ENCODE data around the gene TBL3.

Gene TBL3

GRCh38 chr16:1965396-1966001 is 6.4 kb upstream of the TBL3 start:
- DNase-seq = no peak

DNA sequence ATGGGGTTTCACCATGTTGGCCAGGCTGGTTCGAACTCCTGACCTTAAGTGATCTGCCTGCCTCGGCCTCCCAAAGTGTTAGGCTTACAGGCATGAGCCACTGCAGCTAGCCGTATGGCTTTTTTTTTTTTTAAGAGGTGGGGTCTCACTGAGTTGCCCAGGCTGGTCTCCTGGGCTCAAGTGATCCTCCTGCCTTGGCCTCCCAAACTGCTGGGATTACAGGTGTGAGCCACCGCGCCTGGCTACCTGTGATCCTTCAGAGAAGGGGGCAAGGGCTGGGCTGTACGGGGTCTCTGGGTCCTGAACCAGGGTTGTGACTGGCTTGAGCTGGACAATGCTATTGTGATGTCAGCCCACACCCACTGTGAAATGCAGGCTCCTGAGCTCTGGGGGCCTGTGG is 5.4 kb upstream of the TBL3 start, which contains the start of gene RNF151:
TSS of gene RNF151 (plus strand) at position 397 of the 400 bp plus-strand sequence. CDS start 26 bp downstream, outside the sequence.
- no peak for DNase-seq

DNA sequence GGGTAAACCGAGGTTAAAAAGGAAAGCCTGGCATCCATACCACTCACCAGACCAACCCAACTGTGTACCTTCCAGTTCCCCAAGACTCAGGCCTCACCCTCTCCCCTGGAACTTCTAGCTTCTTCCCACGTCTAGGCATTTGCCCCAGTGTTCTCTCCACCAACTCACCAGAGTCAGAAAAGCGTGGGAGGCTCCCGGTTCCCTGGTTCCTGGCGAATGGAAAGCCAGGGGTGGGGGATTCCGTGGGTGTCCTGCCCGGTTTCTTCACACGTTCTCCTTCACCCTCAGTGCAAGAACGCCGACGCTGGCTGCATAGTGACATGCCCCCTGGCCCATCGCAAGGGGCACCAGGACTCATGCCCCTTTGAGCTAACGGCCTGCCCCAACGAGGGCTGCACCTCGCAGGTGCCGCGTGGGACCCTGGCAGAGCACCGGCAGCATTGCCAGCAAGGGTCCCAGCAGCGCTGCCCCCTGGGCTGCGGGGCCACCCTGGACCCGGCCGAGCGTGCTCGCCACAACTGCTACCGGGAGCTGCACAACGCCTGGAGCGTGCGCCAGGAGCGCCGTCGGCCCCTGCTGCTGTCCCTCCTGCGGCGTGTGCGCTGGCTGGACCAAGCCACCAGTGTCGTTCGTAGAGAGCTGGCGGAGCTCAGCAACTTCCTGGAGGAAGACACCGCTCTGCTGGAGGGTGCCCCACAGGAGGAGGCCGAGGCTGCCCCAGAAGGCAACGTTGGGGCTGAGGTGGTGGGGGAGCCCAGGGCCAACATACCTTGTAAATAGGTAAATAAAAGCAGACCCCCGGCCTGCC is 3.5 kb upstream of the TBL3 start:
- no peak for DNase-seq

- DNase-seq = no peak
Measured at GRCh38 chr16:1972490-1972877, 631 bp downstream of the TBL3 start.

DNA sequence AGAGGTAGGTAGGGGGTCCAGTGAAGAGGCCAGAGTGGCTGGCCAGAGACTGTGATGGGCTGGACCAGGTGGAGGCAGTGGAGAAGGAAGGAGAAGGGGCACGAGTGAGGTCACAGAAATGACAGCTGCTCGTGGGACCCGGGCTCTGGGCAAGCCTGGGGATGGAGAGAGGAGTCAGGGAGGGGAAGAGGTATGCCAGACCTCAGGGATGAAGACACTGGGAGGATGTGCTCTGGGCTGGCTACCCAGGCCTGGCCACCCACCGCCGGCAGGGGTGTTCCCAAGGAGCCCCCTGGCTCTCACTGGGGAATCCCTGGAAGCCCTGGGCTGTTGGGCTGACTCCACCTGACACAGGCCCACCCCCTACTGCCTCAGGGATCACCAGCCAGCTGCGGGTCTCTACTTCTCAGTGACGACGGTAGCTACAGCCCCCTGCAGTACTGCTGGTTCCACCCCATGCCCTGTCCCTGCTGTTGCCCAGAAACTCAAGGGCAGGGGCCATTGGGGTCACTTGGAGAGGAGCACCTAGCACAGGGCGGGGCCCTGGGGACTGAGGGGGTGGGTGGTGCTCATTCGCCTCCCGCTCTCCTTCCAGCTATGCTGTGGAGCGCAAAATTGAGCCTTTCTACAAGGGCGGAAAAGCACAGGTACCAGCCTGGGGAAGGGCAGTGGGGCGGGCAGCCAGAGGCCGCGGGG is 1.8 kb downstream of the TBL3 start:
- DNase-seq = no peak

DNA sequence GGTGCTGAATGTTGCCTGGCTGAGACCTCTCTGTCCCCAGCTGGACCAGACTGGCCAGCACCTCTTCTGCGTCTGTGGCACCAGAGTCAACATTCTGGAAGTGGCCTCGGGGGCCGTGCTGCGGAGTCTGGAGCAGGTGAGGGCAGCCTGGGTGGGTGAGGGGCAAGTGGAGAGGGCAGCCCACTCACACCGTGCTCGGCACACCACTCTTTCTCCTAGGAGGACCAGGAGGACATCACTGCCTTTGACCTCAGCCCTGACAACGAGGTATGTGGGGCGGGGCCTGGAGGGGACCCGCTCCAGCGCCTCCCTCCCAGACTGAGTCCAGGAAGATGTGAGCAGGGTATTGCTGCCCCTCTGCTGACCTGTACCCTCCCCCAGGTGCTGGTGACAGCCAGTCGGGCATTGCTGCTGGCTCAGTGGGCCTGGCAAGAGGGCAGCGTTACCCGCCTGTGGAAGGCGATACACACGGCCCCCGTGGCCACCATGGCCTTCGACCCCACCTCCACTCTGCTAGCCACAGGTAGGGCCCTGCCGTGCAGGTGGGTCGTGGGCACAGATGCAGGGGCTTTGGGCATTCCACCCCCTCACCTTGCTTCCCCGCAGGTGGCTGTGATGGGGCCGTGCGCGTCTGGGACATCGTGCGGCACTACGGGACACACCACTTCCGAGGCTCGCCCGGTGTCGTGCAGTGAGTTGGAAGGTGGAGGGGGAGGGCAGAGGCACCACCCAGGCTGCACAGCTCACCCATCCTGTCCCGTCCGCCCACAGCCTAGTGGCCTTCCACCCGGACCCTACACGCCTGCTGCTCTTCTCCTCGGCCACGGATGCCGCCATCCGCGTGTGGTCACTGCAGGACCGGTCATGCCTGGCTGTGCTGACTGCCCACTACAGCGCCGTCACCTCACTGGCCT is 2.6 kb downstream of the TBL3 start:
- no peak for DNase-seq

- no peak for DNase-seq
Measured at GRCh38 chr16:1975432-1976215, 3.8 kb downstream of the TBL3 start.

- no peak for DNase-seq
Measured at GRCh38 chr16:1976216-1976520, 4.3 kb downstream of the TBL3 start.

- DNase-seq = no peak
Measured at GRCh38 chr16:1976951-1977874, 5.4 kb downstream of the TBL3 start.

DNA sequence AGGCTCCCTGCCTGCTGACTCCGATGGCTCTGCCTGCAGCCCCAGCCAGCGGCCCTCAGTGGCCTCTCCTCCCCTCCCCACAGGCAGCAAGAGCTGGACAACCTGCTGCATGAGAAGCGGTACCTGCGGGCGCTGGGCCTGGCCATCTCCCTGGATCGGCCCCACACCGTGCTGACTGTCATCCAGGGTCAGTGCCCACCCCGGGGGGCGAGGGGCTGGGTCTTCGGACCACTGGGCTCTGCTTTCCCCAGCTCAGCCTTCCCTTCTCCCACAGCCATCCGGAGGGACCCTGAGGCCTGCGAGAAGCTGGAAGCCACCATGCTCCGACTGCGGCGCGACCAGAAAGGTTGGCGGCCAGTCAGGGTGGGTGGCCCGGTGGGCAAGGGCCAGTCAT is 6.0 kb downstream of the TBL3 start:
- DNase-seq = no peak

GRCh38 chr16:1978476-1979120 is 6.7 kb downstream of the TBL3 start:
- DNase-seq = no peak

DNA sequence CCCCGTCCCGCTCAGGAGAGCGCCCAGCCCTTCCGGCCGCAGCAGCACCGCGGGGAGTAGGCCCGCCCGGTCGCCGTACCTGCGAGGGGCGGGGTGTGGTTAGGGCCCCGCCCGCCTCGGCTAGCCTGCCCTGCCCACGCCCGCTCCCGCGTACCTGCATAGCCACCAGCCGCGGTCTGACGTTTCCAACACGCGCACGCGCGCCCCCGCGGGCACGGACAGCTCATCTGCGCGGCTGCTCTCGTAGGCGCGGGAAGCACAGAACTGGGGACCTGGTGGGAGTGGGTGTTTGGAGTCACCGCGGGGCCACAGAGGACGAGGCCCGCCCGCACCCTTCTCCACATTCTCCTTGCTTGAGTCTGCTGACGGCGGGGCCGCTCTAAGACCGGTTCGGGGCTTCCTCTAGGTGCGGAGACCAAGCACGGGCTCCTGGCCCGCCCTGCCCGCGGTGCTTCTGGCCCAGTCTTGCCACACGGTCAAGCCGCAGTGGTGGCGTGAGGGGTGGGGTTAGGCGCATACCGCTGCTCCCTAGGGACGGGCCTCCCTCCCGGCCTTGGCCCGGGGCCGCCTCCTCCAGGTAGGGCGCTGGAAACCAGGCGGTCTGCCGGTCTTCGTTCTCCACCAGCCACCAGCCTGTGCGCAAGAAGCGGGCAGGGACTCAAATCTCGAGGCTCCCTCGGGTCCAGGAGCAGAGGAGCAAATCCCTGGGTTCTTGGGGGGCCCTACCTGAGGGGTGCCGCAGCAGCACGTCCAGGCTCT is 7.6 kb downstream of the TBL3 start:
- peak; percentile 34 for DNase-seq

DNA sequence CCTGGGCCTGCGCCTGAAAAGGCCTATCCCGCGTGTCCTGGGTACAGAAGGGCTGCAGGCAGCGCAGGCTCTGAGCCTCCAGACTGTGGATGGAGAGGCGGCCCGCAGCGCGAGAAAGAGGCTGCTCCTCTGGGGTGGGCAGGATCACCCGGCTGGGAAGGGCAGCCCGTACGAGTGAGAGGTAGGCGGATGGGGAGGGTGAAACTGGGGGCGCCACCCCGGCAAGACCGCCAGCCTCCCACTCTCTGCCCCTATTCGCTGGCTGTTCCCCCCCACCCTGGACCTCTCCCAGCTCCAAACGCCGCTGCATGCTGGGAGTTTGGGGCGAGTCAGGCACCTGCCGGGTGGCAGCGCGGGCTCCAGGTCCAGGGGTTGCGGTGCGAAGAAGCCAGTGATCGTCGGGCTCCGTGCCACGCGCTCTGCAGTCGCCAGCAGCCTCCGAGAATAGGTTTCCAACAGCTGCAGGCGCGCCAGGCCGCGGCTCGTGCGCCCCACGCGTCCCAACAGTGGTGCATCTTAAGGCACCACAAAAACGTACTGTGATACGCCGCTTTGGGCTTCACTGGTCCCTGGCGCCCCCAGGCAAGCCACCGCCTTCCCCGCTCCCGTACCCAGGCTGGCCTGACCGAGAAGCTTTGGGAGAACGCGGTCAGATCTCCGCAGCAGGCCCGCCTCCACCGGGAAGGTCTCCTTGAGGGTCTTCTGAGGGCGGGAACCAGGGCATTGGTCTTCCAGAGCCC is 8.3 kb downstream of the TBL3 start:
- DNase-seq = no peak

DNA sequence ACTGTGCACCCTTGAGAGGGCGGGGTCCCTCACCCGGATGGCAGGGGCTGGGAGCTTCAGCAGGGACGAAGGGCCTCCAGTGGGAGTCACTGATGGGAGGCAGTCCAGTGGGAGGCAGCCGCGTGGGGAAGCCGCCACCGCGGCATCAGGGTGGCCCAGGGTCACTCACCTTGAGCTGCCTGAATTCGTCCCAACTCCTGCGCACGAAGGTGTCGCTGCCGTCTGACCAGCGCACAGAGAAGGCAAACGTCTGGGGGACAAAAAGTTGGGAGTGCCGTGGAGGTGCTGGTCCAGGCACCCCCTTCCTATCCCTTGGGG is 8.9 kb downstream of the TBL3 start:
- no peak for DNase-seq

DNA sequence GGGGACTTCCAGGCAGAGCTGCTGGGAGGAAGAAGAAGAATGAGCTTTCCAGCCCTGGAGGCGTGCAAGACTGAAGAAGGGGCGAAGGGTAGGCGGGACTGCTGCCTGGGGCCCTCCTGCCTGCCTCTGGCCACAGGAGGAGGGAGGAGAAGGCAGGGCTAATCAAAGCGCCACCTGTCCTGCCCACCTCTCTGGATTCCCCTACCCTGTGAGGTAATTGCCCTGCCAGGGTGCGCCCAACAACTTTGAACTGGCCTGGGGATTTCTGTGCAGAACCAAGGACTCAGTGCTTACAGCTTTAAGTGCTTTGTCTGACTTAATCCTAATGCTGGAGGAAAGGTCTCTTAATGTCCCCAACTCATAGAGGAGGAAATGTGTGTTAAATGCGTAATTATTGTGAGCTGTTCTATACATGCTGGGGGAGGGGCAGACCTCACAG is 9.6 kb downstream of the TBL3 start, which contains the start of gene NOXO1:
TSS of gene NOXO1 (minus strand) at position 72 of the 439 bp plus-strand sequence. CDS start 290 bp downstream, outside the sequence.
- no peak for DNase-seq

DNA sequence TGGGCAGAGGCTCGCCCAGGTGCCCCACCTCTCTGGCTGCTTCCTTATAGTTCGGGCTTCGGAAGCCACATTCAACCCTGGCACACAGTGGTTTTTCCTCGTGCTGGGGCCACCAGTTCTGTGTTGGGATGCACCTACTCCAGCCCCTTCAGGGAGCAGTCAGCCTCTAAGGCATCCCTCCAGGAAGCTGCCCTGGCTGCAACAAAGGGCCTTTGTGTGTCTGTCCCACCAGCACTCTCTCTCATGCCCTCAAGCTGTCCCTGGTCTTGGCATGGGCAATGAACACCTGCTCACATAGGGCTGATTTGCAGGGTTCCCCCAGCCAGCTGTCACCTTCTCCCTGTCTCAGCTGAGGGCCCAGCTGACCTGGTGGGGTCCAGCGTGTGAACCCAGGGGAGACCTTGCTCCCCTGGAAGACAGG is 10.2 kb downstream of the TBL3 start:
- DNase-seq = peak; percentile 37

DNA sequence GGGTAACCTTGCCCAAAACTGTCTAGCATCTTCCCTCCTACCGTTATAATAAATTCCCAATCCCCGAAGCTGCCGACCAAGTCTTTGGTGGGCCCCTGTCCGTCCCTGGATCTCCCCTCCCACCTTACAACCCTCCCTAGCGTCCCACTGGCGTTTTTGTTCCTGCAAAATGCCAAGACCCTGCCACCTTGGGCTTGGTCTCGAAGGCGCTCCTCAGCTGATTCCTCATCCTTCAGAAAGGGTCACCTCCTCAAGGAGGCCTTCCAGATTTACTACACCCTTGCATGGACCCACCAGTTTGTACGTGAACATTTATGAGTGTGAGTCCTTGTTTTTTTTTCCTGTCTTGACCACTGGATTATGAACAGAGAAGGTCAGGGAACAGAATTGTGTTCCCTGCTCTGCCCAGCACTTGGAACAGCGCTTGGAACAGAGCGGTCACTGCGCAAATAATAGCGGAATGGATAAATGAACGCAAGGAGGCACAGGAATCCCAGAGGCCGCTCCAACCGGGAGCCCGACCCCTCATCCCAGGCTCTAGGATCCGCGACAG is 11.2 kb downstream of the TBL3 start:
- no peak for DNase-seq

GRCh38 chr16:1983544-1984346 is 11.9 kb downstream of the TBL3 start, which contains the start of gene GFER:
Gene GFER, plus strand, starts transcription at chr16:1984193. Its CDS starts 26 bp downstream, at chr16:1984219.
- DNase-seq = peak; percentile 64
